Lower lobe of right lung (tissue), 2 donors: Measurements from ENCODE around the gene ERCC4. TPM values are rescaled to one million over a fixed set of nuclear protein-coding genes. Genes with fewer than 3 reads are reported as not detected.
"Not testable (repeated sequence)": the region's sequence is repeated elsewhere in the genome, so short reads cannot be mapped to it uniquely, and the experiment has no call there.

Experiments used
- ATAC-seq, 2 donors: fragments of 200-7000 bp; cut with Tn5 transposase; one replicate each; pipeline ENCODE4 v1.9.1; 2020 to 2022; ENCODE audit warnings: mild to moderate bottlenecking in 2 of 2, moderate library complexity in 2 of 2
- DNase-seq: peaks from one replicate; pipeline ENCODE4 v3.0.0-alpha.2; 2020
- H3K27ac ChIP-seq: fragments of 200-600 bp; one replicate; pipeline ENCODE4 v1.8.0; 2022
- H3K27me3 ChIP-seq: fragments of 200-600 bp; one replicate; pipeline ENCODE4 v1.8.0; 2022; ENCODE audit warnings: low read depth
- H3K36me3 ChIP-seq: fragments of 200-600 bp; one replicate; pipeline ENCODE4 v1.8.0; 2022; ENCODE audit warnings: mild to moderate bottlenecking
- H3K4me1 ChIP-seq: fragments of 200-600 bp; one replicate; pipeline ENCODE4 v1.8.0; 2022
- H3K4me3 ChIP-seq: fragments of 200-600 bp; one replicate; pipeline ENCODE4 v1.8.0; 2022; ENCODE audit warnings: mild to moderate bottlenecking
- H3K9me3 ChIP-seq: fragments of 200-600 bp; one replicate; pipeline ENCODE4 v1.8.0; 2022
- CTCF ChIP-seq: fragments of 200-600 bp; IDR thresholded peaks from one replicate; pipeline ENCODE4 v1.8.0; 2022; ENCODE audit warnings: antibody characterized with exemption, mild to moderate bottlenecking
- intact Hi-C: fragments of 100-400 bp; cut with DNase I; formaldehyde crosslinking; loops from one replicate; pipeline ENCODE4 v1.11.0; 2022
- total RNA-seq: library from RNA; stranded (reverse); fragmentation: NEBNext Ultra II Directional; extraction: Animal tissue kit (Norgen Biotek cat#: 25700); gene quantifications from one replicate; pipeline ENCODE4 v1.2.1, GENCODE V29; 2021
- donor health status: DM: no; HTN: yes; CAD: no; lungs with severe emphysema.

Gene ERCC4
- total RNA-seq, 1 donor from 2014 or later: 10.9 TPM

- no peak for TF ChIP-seq CTCF
- Histone ChIP-seq H3K4me1 (no peaks in the 10 kb centered on the region), H3K36me3 (no peaks in the 10 kb centered on the region), H3K27ac (no peak overlapping the region), H3K27me3 (no peaks in the 10 kb centered on the region), H3K4me3 (no peak overlapping the region), H3K9me3 (peaks cover 4% of the 10 kb centered on the region)
- ATAC-seq: no peak
- intact Hi-C loops: no loop called here
- DNase-seq: no peak
Observed at GRCh38 chr16:13897806-13898205, 22.1 kb upstream of the ERCC4 start.

- no peak for TF ChIP-seq CTCF
- DNase-seq: no peak
- no peaks in the 10 kb centered on the region for H3K27me3 ChIP-seq
- H3K27ac ChIP-seq: no peak overlapping the region
- H3K36me3 ChIP-seq: no peaks in the 10 kb centered on the region
- H3K4me1 ChIP-seq: no peaks in the 10 kb centered on the region
- no peak for ATAC-seq
- intact Hi-C loops: no loop called here
- H3K9me3 ChIP-seq: peaks cover 4% of the 10 kb centered on the region
- no peak overlapping the region for H3K4me3 ChIP-seq
Observed at GRCh38 chr16:13898233-13898632, 21.7 kb upstream of the ERCC4 start.

GRCh38 chr16:13902052-13902451 is 17.9 kb upstream of the ERCC4 start:
- H3K27me3 ChIP-seq: no peaks in the 10 kb centered on the region
- no peaks in the 10 kb centered on the region for H3K9me3 ChIP-seq
- no peak overlapping the region for H3K4me3 ChIP-seq
- no peak overlapping the region for H3K27ac ChIP-seq
- H3K36me3 ChIP-seq: no peaks in the 10 kb centered on the region
- intact Hi-C loops: no loop called here
- no peaks in the 10 kb centered on the region for H3K4me1 ChIP-seq
- no peak for TF ChIP-seq CTCF
- DNase-seq (no peak), ATAC-seq (no peak)

GRCh38 chr16:13902677-13903076 is 17.3 kb upstream of the ERCC4 start:
- intact Hi-C loops: no loop called here
- TF ChIP-seq CTCF: no peak
- ATAC-seq (no peak), DNase-seq (no peak)
- H3K9me3 ChIP-seq: no peaks in the 10 kb centered on the region
- H3K27me3 ChIP-seq: no peaks in the 10 kb centered on the region
- H3K27ac ChIP-seq: no peak overlapping the region
- no peaks in the 10 kb centered on the region for H3K4me1 ChIP-seq
- H3K36me3 ChIP-seq: no peaks in the 10 kb centered on the region
- H3K4me3 ChIP-seq: no peak overlapping the region

- DNase-seq: no peak
- Histone ChIP-seq H3K36me3 (no peaks in the 10 kb centered on the region), H3K9me3 (no peaks in the 10 kb centered on the region), H3K27ac (no peak overlapping the region), H3K27me3 (no peaks in the 10 kb centered on the region), H3K4me1 (no peaks in the 10 kb centered on the region), H3K4me3 (no peak overlapping the region)
- no peak for ATAC-seq
- intact Hi-C loops: no loop called here
- no peak for TF ChIP-seq CTCF
Observed at GRCh38 chr16:13904179-13904691, 15.7 kb upstream of the ERCC4 start.

GRCh38 chr16:13904822-13905221 is 15.1 kb upstream of the ERCC4 start:
- peak; percentile 29 for TF ChIP-seq CTCF
- intact Hi-C loops, ATAC-seq, H3K36me3 ChIP-seq, H3K4me1 ChIP-seq, H3K9me3 ChIP-seq, H3K27me3 ChIP-seq, H3K4me3 ChIP-seq, H3K27ac ChIP-seq: not testable (repeated sequence)
- DNase-seq: peak; percentile 59
